HepG2 (cell line): ENCODE data around the gene MED9.

Source experiments
- ARID4A ChIP-seq: sonication (generic); formaldehyde crosslinking; IDR thresholded peaks from 2 replicates; pipeline ENCODE4 v1.5.0; 2020; ENCODE audit warnings: mild to moderate bottlenecking, missing genetic modification reagents, borderline replicate concordance
- CTCF ChIP-seq: sonication (generic); formaldehyde crosslinking; IDR thresholded peaks from 2 replicates; pipeline ENCODE4 v1.5.0; 2020; ENCODE audit warnings: mild to moderate bottlenecking, missing genetic modification reagents, moderate library complexity
- FOSL1 ChIP-seq: sonication (generic); formaldehyde crosslinking; IDR thresholded peaks from 2 replicates; pipeline ENCODE4 v1.9.0; 2021; ENCODE audit warnings: missing genetic modification reagents, borderline replicate concordance
- LRRFIP1 ChIP-seq: sonication (generic); formaldehyde crosslinking; conservative IDR thresholded peaks from 2 replicates; pipeline ENCODE4 v1.4.0; 2020; ENCODE audit warnings: missing genetic modification reagents
- MAFK ChIP-seq, 2 experiments: IDR thresholded peaks in 1 of 2; conservative IDR thresholded peaks in 1 of 2; 2 replicates each; pipeline ENCODE4 v1.6.1; 2011; ENCODE audit warnings: improper control_type of control experiment in 2 of 2, low read length in 2 of 2
- NR0B2 ChIP-seq: sonication (generic); formaldehyde crosslinking; IDR thresholded peaks from 2 replicates; pipeline ENCODE4 v1.4.0; 2020; ENCODE audit warnings: mild to moderate bottlenecking, missing genetic modification reagents
- PRDM15 ChIP-seq: sonication (generic); formaldehyde crosslinking; IDR thresholded peaks from 2 replicates; pipeline ENCODE4 v1.4.0; 2020; ENCODE audit warnings: missing genetic modification reagents
- RARA ChIP-seq: IDR thresholded peaks from 2 replicates; pipeline ENCODE4 v1.6.1; 2016; ENCODE audit warnings: missing genetic modification reagents, missing compliant biosample characterization
- ZFY ChIP-seq: sonication (generic); formaldehyde crosslinking; IDR thresholded peaks from 2 replicates; pipeline ENCODE4 v1.4.0; 2020; ENCODE audit warnings: missing genetic modification reagents
- ZNF282 ChIP-seq: fragments of 450-650 bp; IDR thresholded peaks from 2 replicates; pipeline ENCODE4 v1.6.1; 2018; ENCODE audit not compliant: partially characterized antibody

- TF ChIP-seq RARA (CRISPR knock-in tag): no peak
- no peak for TF ChIP-seq ZFY
- TF ChIP-seq CTCF (CRISPR knock-in tag): no peak
- TF ChIP-seq PRDM15: no peak
- TF ChIP-seq MAFK (conservative IDR thresholded peaks at IDR 0.05 in 1 of 2, IDR thresholded peaks at IDR 0.05 in 1 of 2; ENCODE audit: low read length in 2 of 2): no peak
- TF ChIP-seq ZNF282: no peak
- no peak for TF ChIP-seq LRRFIP1 (CRISPR knock-in tag)
- no peak for TF ChIP-seq NR0B2 (CRISPR knock-in tag)
- no peak for TF ChIP-seq ARID4A
- TF ChIP-seq FOSL1: no peak
These were observed 18.9 kb downstream of the MED9 start for GRCh38 chr17:17495536-17496188.
